G401.6 (cell line): ENCODE results near the gene HTR7.
"Not testable (repeated sequence)": the region's sequence is repeated elsewhere in the genome, so short reads cannot be mapped to it uniquely, and the experiment has no call there.

Experiments used
- FAIRE-seq: peaks from 2 replicates; lab custom pipeline; 2012; peaks lifted over from hg19 to GRCh38; lab: Jason Lieb, UNC

HTR7 gene

GRCh38 chr10:90858461-90858968 is 676 bp upstream of the HTR7 start:
- FAIRE-seq = no peak

- no peak for FAIRE-seq
These were observed 740 bp downstream of the HTR7 start for GRCh38 chr10:90856964-90857634.

GRCh38 chr10:90856261-90856660 is 1.6 kb downstream of the HTR7 start:
- no peak for FAIRE-seq

GRCh38 chr10:90855126-90855525 is 2.7 kb downstream of the HTR7 start:
- FAIRE-seq = no peak

GRCh38 chr10:90849956-90850749 is 7.7 kb downstream of the HTR7 start:
- FAIRE-seq = no peak

GRCh38 chr10:90847436-90847835 is 10.4 kb downstream of the HTR7 start:
- no peak for FAIRE-seq

GRCh38 chr10:90846746-90847145 is 11.1 kb downstream of the HTR7 start:
- no peak for FAIRE-seq

GRCh38 chr10:90845726-90846125 is 12.1 kb downstream of the HTR7 start:
- FAIRE-seq = no peak

GRCh38 chr10:90842725-90843124 is 15.1 kb downstream of the HTR7 start:
- no peak for FAIRE-seq

- FAIRE-seq = no peak
These were observed 20.4 kb downstream of the HTR7 start for GRCh38 chr10:90837486-90837885.

GRCh38 chr10:90834326-90834725 is 23.5 kb downstream of the HTR7 start:
- FAIRE-seq = no peak

GRCh38 chr10:90832111-90832510 is 25.7 kb downstream of the HTR7 start:
- no peak for FAIRE-seq

GRCh38 chr10:90822508-90822907 is 35.3 kb downstream of the HTR7 start:
- no peak for FAIRE-seq

- FAIRE-seq = not testable (repeated sequence)
These were observed 36.0 kb downstream of the HTR7 start for GRCh38 chr10:90821864-90822263.

GRCh38 chr10:90819911-90820310 is 37.9 kb downstream of the HTR7 start:
- FAIRE-seq = no peak

GRCh38 chr10:90818736-90819135 is 39.1 kb downstream of the HTR7 start:
- no peak for FAIRE-seq

GRCh38 chr10:90817128-90817889 is 40.5 kb downstream of the HTR7 start:
- no peak for FAIRE-seq

- no peak for FAIRE-seq
These were observed 41.4 kb downstream of the HTR7 start for GRCh38 chr10:90816466-90816865.

GRCh38 chr10:90813594-90814365 is 44.1 kb downstream of the HTR7 start:
- FAIRE-seq = no peak

- FAIRE-seq = not testable (repeated sequence)
These were observed 50.7 kb downstream of the HTR7 start for GRCh38 chr10:90807106-90807505.

GRCh38 chr10:90806677-90807076 is 51.2 kb downstream of the HTR7 start:
- no peak for FAIRE-seq

- no peak for FAIRE-seq
These were observed 52.6 kb downstream of the HTR7 start for GRCh38 chr10:90805206-90805605.
